GM21717 (cell line): ENCODE results near the gene LAMA4.
"Not testable (repeated sequence)": the region's sequence is repeated elsewhere in the genome, so short reads cannot be mapped to it uniquely, and the experiment has no call there.

Experiments used
- ATAC-seq: cut with Tn5 transposase; IDR thresholded peaks from one replicate; pipeline ENCODE4 v1.9.1; 2021; ENCODE audit warnings: mild to moderate bottlenecking, moderate library complexity; ENCODE audit not compliant: unreplicated experiment

Gene LAMA4

DNA sequence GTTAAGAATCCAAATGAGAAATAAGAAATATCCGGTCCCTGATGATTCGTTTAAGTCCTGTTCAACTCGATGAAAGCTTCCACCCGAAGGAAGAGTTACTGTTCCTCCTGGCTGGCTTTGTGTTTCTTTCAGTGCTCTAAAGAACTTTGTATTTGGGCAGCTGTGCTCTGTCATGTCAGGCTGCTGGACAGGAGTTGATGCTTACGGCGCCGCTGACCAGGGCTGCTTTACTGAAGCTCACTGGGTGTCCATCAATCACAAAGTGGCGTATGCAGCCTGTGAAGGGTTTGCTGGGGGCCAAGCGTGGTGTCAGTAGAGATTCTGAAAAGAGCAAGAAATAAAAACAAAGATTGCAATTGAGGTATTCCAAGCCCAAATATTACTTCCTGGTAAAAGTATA, 145.1 kb downstream of the LAMA4 start:
- ATAC-seq = no peak

DNA sequence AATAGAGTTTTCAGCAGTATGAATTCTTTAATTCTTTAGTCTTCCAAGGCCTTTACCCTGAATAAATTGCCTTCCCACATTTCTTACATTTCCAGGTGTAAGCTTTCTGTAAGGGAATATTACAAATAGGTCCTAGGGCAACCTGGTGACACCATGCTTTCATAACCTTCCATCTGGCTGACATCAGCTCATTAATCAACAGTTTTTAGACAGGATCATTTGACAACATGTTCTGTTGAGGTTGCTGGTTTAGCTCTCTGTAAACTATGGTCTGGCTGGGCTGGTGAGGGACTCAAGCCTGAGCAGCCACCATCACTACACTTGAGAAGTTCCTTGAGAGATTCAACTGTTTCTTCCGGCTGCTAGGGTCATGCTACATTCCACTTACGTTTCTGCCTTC, 147.8 kb downstream of the LAMA4 start:
- ATAC-seq = no peak

DNA sequence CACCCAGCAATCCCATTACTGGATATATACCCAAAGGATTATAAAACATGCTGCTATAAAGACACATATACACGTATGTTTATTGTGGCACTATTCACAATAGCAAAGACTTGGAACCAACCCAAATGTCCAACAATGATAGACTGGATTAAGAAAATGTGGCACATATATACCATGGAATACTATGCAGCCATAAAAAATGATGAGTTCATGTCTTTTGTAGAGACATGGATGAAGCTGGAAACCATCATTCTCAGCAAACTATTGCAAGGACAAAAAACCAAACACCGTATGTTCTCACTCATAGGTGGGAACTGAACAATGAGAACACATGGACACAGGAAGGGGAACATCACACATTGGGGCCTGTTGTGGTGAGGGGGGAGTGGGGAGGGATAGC, 148.3 kb downstream of the LAMA4 start:
- not testable (repeated sequence) for ATAC-seq

DNA sequence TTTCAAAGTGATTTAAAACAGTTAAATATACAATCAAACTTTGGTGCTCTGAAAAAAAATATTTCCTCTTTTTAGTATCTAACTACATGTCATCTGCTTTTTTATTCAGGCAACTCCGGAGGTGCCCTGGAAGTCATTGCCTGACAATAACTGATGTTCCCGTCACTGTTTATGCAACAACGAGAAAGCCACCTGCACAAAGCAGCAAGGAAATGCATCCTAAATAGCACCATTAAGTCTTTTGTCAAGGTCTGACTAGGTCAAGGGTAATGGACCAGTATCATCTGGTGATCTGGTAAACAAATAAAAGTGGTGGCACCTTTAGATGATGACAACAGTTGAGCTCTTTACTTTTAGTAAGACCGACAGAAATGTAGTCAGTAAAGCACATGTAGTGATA, 153.8 kb downstream of the LAMA4 start:
- no peak for ATAC-seq

DNA sequence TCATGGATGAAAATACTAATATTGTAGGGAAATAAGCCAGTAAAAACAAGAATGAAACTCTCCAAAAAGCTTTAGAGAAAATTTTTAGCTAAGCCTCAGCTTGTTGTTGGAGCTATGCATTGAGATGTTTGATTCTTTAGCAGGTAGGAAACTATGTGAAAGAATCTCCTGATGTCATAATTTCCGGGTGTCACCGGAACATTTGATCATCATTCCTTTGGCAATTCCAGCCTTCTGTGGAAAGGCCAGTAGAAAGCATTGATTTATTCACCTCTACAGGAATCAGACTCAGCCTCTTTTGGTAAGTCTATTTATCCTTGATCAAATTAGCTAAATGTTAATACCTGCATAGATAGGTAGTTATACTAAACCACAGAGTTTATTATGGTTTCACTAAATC, 157.5 kb downstream of the LAMA4 start:
- no peak for ATAC-seq

DNA sequence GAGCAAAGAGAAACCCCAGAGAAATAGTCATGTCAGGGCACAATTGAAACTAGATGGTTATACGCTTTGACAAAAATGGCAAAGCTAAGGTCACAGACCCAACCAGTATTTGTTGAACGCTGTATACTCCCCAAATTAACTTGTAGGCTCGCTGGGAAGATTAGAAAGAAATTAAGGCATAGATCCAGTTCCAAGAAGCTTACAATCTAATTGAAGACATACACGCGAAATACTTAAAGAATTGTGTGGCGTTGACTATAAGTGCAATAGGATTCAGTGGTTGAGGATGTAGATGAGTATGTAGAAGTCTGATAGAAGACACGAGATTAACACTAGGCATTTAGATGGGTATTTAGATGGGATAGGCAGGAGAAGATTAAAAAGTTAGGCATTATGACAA, 166.5 kb downstream of the LAMA4 start:
- ATAC-seq = no peak

DNA sequence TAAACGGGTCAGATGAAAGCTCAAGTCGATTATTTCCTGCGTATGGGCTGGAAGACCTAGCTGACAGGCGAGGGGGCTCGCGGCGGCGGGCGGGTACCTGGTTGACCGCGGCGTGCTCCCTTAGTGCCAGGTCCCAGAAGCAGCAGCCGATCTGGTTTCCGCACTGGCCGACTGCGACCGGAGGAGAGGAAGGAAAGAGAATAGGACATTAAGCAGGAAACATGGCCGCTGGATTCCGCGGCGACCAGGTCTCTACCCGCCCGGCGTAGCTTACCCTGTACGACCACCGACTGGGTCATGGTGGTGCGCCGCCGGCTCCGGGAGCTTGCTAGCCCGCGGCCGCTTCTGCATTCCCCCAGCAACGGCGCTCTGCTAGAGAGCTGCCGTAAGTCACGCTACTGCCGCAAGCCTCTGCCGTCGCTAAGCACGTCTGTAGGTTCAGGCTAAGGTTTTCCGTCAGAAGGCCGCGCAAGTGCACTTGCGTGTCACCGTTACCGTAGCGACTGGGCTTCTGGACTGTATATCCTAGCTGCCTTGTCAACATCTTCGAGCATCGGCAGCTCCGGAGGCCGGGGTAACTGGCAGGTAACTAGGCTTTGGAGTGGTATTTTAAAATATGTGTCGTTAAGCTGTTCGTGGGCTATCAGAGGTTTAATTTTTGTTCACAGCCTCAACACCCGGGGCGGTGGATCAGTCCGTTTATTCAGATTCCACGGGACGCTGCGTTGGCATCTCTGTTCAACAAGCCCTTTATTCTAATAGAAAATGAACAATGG, 167.0 kb downstream of the LAMA4 start, which contains the start of the genes FAM229B and TUBE1:
Gene FAM229B (plus strand): TSS at position 456 of the 776 bp plus-strand sequence. CDS start 11,693 bp downstream, outside the sequence.
Gene TUBE1 (minus strand): TSS at position 347 of the 776 bp plus-strand sequence. CDS start 48 bp downstream, at position 299.
- peak; percentile 98 for ATAC-seq

DNA sequence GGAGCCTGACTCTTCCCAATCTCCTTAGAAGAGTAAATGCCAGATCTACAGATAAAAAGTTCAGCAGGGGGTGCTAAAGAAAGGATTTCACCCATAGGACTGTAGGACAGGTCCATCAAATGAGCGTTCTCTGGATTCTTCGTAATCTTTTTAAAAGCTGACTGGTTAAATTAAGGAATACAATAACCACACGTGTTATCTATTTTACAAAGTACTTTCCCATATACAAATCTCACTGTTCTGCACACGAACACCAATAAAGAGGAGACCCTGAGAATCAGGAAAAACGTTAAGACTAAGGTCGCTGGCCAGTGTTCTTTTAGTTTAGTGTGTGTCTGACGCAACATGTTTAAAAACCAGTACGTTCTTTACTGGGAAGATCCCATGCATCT, 167.6 kb downstream of the LAMA4 start:
- ATAC-seq = peak; percentile 35

DNA sequence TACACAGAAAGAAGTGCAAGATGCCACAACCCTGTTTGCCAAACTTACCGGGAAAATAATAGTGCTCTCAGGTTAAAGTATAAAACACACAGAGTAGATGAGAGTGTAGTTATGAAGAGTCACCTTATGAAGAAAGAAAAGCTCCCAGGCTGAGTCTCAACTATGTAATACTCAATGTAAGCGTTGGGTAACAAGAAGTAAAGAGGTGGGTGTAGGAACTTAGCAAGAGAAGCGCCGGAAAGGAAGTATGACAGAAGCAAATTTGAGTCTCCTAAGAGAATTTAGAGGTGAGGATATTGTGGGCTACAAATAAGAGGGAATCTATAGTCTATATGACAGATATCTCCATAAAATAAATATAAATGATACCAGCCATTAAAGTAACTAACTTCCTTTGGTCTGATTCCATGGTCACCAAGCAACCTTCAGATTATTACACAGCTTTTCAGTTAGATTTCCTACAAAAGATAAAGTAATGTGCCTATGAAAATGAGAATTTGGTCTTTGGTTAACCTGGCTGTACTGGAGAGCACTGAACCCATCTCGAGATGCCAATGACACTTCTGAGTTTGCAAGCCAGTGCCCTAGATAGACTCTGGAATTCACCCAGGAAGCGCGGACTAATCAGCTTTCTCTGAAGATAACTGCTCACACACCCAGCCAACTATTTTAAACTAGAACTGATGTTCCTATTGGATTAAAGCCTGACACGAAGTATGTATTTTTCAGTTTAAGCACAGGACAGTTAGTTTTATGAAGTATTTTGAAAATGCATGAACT, 168.9 kb downstream of the LAMA4 start:
- ATAC-seq = no peak

DNA sequence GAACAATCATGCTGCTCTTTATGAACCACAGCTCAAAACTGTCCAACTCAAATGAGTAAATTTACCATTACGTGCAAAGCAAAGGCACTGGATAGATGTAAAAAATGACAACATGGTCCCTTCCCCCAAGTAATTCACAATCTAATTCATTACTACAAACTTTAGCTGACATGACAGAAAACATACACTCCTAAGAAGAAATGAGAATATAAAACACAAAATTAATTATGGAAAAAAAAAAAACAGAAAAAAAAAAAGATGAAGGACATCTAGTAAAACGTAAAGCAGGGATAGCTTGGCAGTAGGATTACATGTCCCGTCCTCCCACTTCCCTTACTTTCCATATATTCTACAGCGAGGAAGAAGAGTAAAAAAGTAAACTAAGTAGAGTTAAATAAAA, 172.8 kb downstream of the LAMA4 start:
- no peak for ATAC-seq

DNA sequence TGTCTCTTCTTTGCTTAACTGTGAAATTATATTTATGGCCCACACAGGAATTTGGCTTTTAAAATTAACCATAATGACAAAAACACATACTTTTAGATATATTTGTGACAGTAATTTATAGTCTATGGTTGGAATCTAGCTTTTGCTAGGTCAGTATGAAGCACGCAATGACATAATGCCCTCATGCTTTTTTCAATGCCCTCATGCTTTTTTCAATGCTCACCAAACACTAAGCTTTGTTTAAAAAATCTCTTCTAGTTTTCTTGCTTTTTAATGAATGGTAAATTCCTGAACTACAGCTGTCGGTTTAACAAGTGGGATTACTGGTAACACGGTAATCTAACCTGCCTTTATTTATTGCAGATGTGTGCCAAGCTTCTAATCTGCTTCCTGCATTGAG, 187.8 kb downstream of the LAMA4 start:
- no peak for ATAC-seq

DNA sequence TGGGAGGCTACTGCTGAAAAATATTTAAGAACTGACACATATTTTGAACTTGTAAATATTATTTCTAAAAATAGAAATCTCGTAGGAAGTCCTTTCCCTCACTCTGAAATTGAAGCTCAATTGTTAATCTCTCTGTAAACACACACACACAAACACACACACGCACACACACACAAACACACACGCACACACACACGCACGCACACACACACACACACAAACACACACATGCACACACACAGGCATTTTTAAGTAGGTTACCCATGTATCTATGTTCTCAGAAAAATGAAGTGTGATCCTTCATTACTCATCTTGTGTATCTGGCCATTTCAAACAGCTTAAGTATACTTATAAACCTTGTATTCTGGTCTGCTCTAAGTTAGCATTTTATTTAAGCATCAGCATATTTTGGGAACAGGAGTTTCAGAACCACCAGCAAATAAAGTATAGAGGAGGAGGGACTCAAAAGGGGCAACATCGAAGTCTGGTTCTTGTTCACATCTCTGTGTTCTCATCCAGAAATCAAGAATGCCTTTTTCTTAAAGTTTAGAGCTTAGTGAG, 188.9 kb downstream of the LAMA4 start:
- no peak for ATAC-seq

DNA sequence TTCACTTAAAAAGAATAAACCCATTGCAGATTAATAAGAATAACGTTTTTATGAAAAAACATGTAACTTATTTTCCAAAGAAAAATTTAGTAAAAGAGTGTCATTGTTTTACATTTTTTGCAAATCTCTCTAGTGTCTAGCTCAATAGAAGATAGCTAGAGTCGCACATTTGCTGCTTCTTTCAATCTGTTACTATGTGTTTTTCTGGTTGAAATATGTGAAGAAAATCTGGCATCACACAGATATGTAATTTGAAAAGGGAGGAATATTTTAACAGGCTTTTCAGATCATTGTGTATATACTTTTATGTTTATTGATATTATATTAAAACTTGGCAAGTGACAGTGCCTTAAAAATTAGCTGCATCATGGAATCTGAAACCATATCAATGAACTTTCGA, 191.4 kb downstream of the LAMA4 start:
- ATAC-seq = no peak

DNA sequence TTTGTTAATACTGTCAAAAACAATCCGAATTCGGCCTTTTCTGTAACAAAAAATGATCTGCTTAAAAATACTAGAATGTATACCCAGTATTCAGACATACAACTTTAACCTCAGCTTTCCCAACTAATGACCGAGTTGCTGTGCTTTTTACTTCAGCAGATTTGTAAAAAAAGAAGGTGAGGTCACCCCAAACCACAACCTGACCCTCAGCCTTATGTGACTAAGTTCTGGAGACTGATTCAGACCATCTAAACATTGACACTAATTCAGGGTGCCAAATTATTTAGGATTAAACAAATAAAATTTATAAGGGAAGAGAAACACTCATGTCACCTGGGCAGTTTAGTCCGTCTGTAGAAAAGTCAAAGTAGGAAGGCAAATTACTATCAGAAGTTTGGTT, 192.8 kb downstream of the LAMA4 start:
- ATAC-seq = no peak
